Head of caudate nucleus (tissue), 42 donors: Measurements from ENCODE around the gene GFRAL.
"Not testable (repeated sequence)": the region's sequence is repeated elsewhere in the genome, so short reads cannot be mapped to it uniquely, and the experiment has no call there.

ENCODE experiments used
- DNase-seq, 42 donors: peaks; one replicate each; pipeline versions ENCODE4 v3.0.0 to v3.0.0-alpha.2; 2020 to 2021; ENCODE audit warnings: mixed read lengths in 7 of 42
- intact Hi-C: fragments of 100-400 bp; cut with DNase I; formaldehyde crosslinking; loops from one replicate; pipeline ENCODE4 v1.15.0; 2022

Gene GFRAL, protein sequence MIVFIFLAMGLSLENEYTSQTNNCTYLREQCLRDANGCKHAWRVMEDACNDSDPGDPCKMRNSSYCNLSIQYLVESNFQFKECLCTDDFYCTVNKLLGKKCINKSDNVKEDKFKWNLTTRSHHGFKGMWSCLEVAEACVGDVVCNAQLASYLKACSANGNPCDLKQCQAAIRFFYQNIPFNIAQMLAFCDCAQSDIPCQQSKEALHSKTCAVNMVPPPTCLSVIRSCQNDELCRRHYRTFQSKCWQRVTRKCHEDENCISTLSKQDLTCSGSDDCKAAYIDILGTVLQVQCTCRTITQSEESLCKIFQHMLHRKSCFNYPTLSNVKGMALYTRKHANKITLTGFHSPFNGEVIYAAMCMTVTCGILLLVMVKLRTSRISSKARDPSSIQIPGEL

DNA sequence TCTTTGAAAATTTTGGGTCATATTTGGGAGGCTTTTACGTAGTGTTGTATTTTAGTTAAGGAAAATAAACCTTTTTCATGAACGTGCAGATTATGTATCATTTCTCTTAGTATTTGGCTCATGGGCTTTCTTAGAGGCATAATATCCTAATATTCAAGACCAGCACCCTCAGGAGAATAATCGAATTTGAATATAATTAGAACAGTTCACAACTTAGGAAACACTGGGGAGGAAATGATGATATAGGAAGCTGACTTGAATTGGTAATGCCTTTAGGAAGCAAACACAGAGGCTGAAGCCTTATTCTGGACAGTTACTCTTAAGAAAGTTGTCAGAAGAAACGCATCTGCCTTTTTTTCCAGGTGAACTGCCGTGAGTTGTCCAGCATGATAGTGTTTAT lies at the start of gene GFRAL:
TSS of gene GFRAL (plus strand) at position 301 of the 400 bp plus-strand sequence. CDS start at position 387, 86 bp downstream.
- no peak for DNase-seq
- intact Hi-C loops, result no loop called here

DNA sequence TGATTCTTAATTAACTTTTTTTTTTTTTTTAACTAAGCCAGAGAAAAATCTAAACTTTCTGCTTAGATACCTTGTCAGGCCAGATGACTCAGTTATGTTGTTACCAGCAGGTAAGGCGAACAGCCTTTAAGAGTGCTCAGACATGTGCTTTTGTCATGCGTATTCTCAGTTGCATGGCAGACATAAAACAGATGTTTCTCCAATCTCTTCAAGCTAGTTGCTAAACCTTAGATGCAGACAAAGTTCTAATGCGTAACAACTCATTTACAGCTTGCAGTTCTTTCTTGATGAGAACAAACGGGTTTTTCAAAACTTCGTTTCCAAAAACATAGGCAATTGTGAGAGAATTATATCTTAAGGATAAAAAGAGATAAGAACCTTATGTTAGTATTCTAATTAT lies 49.6 kb upstream of the GFRAL start:
- no peak for DNase-seq
- intact Hi-C loops, result no loop called here

DNA sequence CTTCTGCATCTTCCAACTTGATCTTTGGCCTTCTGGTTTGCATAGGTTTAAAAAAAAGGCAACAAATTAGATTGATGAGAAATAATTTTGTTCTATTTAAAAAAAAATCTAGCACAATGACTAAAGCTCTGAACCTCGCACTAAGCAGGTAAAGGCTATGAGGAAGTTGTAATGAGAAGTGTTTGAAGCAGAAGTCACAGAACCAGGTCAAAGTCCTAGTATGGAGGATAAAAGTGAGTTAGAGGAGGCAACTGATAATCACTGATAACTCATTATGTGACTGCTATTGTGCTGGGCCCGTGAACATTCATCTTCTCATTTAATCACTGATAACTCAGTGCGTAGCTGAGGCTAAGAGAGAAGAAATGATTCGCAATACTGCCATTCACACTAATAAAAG lies 46.1 kb upstream of the GFRAL start:
- DNase-seq, result no peak

DNA sequence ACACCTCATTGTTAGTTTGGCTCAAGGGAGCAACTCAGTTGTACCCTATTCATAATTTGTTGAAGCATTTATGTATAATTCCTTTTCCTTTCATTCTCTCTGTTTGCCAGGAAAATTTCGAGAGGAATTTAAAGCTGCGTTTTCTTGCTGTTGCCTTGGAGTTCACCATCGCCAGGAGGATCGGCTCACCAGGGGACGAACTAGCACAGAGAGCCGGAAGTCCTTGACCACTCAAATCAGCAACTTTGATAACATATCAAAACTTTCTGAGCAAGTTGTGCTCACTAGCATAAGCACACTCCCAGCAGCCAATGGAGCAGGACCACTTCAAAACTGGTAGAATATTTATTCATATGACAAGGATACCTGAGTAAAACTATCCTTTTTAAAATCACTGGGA lies 45.2 kb upstream of the GFRAL start:
- intact Hi-C loops, result no loop called here
- no peak for DNase-seq

More for the DNA sequence above, 46.1 kb upstream of the GFRAL start:
- intact Hi-C loops, result no loop called here

DNA sequence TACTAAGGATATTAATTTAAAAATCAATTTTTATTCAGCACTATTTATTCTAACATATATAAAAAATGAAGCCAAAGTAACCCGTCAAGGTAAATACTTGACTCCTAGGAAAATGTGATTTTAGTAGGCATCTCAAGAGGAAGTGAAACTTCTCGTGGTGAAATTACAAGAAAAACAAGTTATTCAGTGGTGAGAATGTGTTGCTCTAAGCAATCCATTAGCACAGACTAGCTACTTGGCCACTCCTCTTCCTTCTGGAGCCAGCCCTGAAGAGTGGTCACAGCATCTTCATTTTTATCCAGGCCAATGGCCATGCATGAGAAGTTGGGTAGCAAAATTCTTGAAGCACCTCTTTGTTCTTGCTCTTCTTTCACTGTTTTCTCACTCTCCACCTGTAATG lies 40.4 kb upstream of the GFRAL start:
- intact Hi-C loops, result no loop called here

DNA sequence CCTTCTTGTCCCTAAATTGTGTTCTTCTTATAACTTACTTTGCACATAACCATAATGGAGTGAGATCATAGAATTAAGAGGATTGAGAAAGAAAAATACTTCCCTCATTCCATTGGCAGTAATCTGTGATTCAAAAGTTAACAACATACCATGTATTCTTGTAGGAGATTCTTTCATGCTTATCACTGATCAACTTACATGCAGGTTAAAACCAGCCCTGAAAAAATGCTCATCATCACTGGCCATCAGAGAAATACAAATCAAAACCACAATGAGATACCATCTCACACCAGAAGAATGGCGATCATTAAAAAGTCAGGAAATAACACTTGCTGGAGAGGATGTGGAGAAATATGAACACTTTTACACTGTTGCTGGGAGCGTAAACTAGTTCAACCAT lies 36.5 kb upstream of the GFRAL start:
- no peak for DNase-seq
- intact Hi-C loops, result no loop called here

More for the DNA sequence above, 40.4 kb upstream of the GFRAL start:
- DNase-seq, result no peak

DNA sequence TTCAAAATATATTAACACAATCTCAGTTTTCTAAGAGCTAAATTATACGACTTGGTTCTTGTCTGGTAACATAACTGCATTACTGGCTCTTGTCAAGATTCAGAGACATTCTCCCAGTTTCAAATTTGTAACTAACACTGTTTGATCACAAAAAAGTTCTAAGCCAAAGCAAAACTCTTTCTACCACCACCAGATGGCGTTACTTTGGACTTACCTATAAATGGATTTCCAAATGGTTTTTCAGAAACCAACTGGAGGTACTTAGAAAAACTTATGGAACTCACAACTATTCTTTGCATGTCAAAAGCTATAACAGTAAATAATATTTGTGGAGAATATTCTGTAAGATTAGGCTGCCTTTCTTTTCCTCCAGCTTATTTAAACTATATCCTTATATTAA lies 34.2 kb upstream of the GFRAL start:
- intact Hi-C loops, result no loop called here
- DNase-seq, result no peak

DNA sequence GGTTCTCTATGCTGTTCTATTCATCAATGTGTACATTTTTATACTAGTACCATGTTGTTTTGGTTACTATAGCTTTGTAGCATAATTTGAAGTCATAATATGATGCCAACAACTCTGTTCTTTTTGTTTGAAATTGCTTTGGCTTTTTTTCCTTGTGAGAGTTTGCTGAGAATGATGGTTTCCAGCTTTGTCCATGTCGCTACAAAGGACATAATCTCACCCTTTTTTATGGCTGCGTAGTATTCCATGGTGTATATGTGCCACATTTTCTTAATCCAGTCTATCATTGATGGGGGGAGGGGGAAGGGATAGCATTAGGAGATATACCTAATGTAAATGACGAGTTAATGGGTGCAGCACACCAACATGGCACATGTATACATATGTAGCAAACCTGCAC lies 30.1 kb upstream of the GFRAL start:
- intact Hi-C loops, DNase-seq: not testable (repeated sequence)

DNA sequence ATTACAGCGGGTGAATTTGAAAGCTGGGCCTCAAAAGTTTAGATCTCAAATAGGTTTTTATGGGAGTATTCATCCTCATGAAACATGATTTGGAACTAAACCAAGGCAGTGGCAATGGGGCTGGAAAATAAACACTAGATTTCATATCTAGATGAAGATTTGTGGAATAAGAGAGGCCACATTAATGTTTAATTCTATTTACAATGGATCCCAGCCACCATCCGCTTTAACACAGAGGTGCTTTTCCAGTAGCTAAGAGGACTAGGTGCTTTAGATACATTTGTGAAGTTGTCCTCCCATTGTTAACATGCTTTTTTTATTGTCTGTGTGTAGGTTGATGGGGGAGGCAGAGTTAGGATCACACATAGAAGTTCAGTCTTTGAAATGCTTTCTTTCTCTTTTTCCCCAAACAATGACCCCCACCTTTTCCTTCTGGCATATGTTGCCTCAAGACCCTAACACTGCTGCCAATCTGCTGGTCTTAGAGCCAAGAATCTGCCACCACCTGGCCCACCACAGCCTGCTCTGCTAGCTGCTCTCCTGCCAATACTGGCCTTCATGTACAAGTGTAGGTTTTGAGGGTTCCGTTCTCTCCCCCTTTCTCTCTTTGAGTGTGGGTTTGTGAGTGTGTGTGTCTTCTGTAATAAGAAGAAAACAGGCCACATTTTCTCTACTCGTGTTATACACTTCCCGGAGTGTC lies 27.8 kb upstream of the GFRAL start:
- intact Hi-C loops, result no loop called here
- DNase-seq, result no peak

DNA sequence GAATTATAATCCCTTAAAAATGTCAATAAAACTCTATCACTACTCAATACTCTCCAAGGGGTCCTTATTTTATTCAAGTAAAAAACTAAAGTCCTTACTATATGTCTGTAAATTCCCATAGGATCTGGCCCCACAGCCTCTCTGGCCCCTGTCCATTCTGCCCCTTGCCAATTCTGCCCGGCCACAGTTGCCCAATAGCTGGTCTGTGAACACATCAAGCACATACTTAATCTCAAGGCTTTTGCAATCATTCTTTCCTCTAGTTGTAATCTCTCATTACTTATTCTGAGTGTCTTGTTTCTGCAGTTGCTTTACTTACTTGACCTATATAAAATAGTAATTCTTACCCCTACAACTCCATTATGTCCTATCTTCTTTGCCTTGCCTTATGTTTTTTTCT lies 22.5 kb upstream of the GFRAL start:
- intact Hi-C loops, result no loop called here
- DNase-seq, result no peak

DNA sequence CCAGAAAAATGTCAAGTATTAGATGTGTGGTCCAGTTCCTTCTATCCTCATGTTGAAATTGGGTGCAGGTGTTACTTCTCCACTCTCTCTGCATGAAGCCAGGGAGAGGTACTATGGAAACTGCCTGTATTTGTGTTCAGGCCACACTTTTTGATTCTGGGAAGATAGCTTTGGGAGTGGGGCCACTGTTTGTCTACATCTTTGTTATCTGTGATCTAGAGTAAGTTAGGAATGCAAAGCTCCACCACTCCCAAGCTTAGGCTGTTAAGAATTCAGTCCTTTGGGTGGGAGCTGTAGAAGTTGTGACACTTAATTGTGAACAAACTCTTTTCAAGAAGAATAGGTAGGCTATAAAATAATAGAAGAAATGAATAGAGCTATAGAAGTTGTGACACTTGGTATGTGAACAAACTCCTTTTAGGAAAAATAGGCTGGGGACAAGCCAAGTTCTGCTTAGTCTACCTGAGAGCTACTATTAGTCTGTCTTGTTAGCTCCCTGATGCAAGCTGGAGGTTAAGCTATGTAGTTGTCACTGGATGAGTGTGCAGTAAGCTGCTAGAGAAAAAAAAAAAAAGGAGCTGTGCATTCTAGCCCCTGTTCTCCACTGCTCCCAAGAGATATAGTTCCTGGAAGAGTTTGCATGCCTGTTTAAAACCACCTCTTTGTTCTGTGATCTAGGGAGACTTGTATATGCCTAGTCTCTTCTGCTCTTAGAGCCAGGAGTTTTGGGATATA lies 7.1 kb upstream of the GFRAL start:
- no peak for DNase-seq
- intact Hi-C loops, result no loop called here

DNA sequence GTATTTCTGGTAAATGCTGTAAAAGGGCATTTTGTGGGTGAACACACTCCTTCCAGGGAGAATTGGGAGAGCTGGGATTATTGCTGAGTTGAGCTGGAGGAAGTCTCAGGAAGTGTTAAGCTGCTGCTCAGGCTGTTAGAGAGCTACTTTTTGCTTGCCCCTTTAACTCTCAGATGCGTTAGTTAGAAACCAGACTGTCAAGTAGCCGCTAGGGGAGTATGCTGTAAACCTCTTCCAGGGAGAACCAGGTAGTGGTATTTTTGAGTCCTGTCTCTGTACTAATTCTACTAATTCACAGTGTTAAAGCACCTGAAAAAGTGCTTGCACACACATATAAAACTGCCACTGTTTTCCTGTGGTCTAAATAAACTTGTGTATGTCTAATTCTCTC lies 6.6 kb upstream of the GFRAL start:
- no peak for DNase-seq
- intact Hi-C loops, result no loop called here

DNA sequence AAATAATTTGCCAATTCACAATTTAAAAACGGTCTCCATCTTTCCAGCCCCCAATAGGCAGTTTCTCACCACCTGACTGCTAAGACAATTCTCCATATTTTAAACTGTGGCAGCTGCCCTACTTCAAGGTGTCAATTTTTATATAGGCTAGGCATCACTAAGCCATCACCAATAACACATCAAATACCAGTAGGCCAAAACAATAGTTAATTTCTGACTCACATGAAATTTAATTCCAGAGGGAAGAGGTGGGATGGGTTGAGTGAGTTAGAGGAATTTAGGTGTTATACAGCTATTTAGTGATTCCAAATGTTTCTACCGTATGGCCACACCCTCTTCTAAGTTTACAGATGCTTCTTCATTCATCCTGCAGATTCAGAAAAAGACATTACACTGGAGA lies 49.9 kb downstream of the GFRAL start:
- intact Hi-C loops, result no loop called here

DNA sequence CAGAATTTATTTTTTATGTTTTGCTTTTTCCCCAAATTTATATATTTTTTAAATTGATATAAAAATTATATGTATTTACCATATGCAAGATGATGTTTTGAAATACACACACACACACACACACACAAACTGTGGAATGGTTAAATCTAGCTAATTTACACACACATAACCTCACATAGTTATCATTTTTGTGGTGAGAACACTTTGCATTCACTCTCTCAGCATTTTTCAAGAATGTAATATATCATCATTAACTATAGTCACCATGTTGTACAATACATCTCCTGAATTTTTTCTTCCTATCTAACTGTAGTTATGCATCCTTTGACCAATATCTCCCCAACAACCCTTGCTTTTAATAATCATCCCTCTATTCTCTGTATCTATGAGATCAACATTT lies 52.2 kb downstream of the GFRAL start:
- no peak for DNase-seq
- intact Hi-C loops, result no loop called here

More for the DNA sequence above, 49.9 kb downstream of the GFRAL start:
- DNase-seq, result no peak

DNA sequence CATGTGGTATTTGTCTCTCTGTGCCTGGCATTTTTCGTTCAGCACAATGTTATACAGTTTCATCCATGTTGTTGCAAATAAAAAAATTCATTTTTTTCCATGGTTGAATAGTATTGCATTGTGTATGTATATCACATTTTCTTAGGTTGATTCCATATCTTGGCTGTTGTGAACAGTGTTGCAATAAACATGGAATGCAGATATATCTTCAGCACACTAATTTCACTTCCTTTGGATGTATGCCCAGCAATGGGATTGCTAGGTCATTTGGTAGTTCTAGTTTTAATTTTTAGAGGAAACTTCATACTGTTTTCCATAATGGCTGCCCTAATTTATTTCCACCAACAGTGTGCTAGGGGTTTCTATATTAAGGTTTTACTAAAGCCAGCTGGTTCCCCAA lies 52.6 kb downstream of the GFRAL start:
- DNase-seq, result no peak
- intact Hi-C loops, result no loop called here

DNA sequence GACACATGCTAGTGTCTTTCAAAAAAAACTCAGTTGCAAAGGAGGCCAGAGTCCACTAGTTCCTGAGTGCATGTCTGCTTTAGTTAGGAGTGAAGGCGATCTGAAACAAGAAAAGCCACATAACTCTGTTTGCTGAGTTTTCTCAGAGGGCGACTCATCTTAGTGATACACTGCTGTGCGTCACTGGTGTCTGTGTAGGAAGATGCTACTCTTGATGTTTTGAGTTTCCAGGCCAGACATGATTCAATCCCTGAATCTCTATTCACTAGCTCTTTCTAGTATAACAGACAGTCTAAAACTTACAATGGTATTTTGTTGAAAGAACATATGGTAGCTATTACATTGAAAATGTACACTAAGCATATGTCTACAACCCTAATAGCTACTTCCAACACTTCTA lies 60.9 kb downstream of the GFRAL start:
- intact Hi-C loops, result no loop called here

DNA sequence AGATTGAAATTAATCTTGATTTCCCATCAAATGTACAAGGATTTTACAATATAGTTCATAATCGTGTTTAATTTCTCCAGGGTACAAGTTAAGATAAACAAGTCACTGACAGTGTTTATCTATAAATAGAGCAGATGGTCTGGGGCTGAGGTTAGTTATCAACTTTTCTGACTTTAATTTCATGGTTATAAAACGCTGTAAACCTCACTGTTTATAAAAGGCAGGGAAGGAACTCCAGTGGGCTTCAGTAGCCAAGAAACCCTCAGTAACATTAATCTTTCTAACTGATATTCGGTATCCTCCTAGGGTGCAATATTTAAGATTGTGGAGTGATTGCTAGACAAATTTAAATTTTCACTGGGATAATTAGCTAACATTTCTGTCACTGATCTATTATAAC lies 68.6 kb downstream of the GFRAL start:
- intact Hi-C loops, result no loop called here
- no peak for DNase-seq

More for the DNA sequence above, 60.9 kb downstream of the GFRAL start:
- DNase-seq, result no peak

DNA sequence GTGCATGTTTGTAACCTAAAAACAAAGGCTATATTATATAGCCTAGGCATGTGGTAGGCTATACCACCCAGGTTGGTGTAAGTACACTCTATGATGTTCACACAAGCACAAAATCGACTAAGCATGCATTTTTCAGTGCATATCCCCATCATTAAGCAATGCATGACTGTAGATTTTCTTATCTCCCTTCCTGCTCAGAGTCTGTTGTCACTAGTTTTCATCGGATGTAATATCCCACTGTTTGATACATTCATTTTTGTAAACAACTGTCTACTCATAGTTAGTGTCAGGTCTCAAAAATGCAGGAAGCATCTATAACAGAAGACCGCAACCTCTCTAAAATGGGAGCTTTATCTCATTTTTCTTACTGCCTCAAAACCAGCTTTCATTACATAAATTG lies 70.7 kb downstream of the GFRAL start:
- DNase-seq, result no peak
- intact Hi-C loops, result no loop called here

DNA sequence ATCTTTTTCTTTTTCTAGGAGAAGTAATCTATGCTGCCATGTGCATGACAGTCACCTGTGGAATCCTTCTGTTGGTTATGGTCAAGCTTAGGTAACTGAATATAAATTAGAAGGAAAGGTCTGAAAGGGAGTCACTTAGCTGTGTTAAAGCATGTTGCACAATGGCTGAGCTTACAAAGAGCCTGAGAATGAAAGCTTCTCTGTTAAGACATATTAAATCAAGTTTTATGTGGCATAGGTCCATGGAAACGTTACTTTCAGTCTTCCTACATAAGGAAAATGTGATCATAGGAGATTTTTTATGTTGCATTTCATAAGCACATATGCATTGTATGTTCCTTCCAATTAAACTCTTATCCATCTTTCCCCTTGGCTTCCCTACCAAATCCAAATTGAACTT lies 72.1 kb downstream of the GFRAL start:
- DNase-seq, result no peak
- intact Hi-C loops, result no loop called here
